Small intestine (tissue), 7 donors: ENCODE results near the gene DCANP1. TPM values are rescaled to one million over a fixed set of nuclear protein-coding genes. Genes with fewer than 3 reads are reported as not detected.

ENCODE experiments used
- DNase-seq, 2 donors: peaks; one replicate each; pipeline versions ENCODE4 v3.0.0 to v3.0.0-alpha.2; 2013
- FAIRE-seq: peaks from 2 replicates; lab custom pipeline; 2012; peaks lifted over from hg19 to GRCh38; lab: Jason Lieb, UNC
- H3K27ac ChIP-seq, 3 donors: one replicate each; pipeline ENCODE4 v1.5.1; 2013; ENCODE audit warnings: low read length in 2 of 3, mild to moderate bottlenecking in 2 of 3, control low read depth in 1 of 3, inconsistent platforms in 1 of 3, low read depth in 1 of 3, moderate library complexity in 1 of 3
- H3K27me3 ChIP-seq, 3 donors: one replicate each; pipeline ENCODE4 v1.6.1; 2013; ENCODE audit warnings: low read length in 3 of 3, inconsistent platforms in 1 of 3; ENCODE audit not compliant: control insufficient read depth in 3 of 3, insufficient read depth in 3 of 3
- H3K36me3 ChIP-seq, 3 donors: one replicate each; pipeline ENCODE4 v1.6.1; 2013; ENCODE audit warnings: low read length in 3 of 3, inconsistent platforms in 1 of 3, low read depth in 1 of 3, mild to moderate bottlenecking in 1 of 3, moderate library complexity in 1 of 3; ENCODE audit not compliant: control insufficient read depth in 3 of 3, insufficient read depth in 2 of 3
- H3K4me1 ChIP-seq, 3 donors: one replicate each; pipeline ENCODE4 v1.6.1; 2013; ENCODE audit warnings: low read length in 2 of 3, inconsistent platforms in 1 of 3, low read depth in 1 of 3, mild to moderate bottlenecking in 1 of 3, moderate library complexity in 1 of 3; ENCODE audit not compliant: control insufficient read depth in 3 of 3, insufficient read depth in 2 of 3
- H3K4me3 ChIP-seq, 3 donors: one replicate each; pipeline ENCODE4 v1.5.1; 2013; ENCODE audit warnings: low read length in 3 of 3, control low read depth in 1 of 3, inconsistent platforms in 1 of 3, low read depth in 1 of 3, mild to moderate bottlenecking in 1 of 3, moderate library complexity in 1 of 3
- H3K9me3 ChIP-seq, 2 donors: one replicate each; pipeline ENCODE4 v1.6.1; 2013; ENCODE audit warnings: low read depth in 1 of 2, low read length in 1 of 2; ENCODE audit not compliant: control insufficient read depth in 2 of 2, insufficient read depth in 1 of 2
- WGBS, 3 donors: extraction: QIAGEN DNeasy Blood & Tissue Kit; methylation state at CpG; one replicate each; pipeline ENCODE4 v1.1.7; 2013; 5-methylcytosine and 5-hydroxymethylcytosine counted together
- polyA plus RNA-seq, 4 donors: library from polyadenylated mRNA; stranded (reverse) in 3 of 4; unstranded in 1 of 4; fragments of 200-250 nt in 3 of 4; fragments of 120-200 nt in 1 of 4; gene quantifications; one replicate each; pipeline versions ENCODE4 v1.2.1 to v1.2.3, GENCODE V29; 2013
- donor health status: healthy with polysubstance abuse.
- donor health status: control.
- donor health status: control.
- donor health status: Bipolar disorder and iron deficiency.
- donor health status: healthy.

DCANP1 gene
- polyA plus RNA-seq, 4 donors: 0.01 to 0.43 TPM; not detected in 2

- Histone ChIP-seq H3K27ac (no peak overlapping the region), H3K4me3 (no peak overlapping the region), H3K9me3 (no peaks in the 10 kb centered on the region), H3K36me3 (no peaks in the 10 kb centered on the region), H3K27me3 (peaks cover 0 to 6% (median 0%) of the 10 kb centered on the region in 3 donors), H3K4me1 (no peaks in the 10 kb centered on the region)
- DNase-seq: no peak
- FAIRE-seq: no peak
- 86 to 97% (median 94%) methylated on average over 11 to 12 of the region's 12 CpGs for WGBS, 3 donors
These were observed 2.5 kb upstream of the DCANP1 start for GRCh38 chr5:135449644-135450043.

- FAIRE-seq (no peak), DNase-seq (no peak)
- Histone ChIP-seq H3K36me3 (no peaks in the 10 kb centered on the region), H3K4me3 (no peak overlapping the region), H3K4me1 (no peaks in the 10 kb centered on the region), H3K9me3 (no peaks in the 10 kb centered on the region), H3K27me3 (peaks cover 0 to 6% (median 0%) of the 10 kb centered on the region in 3 donors), H3K27ac (no peak overlapping the region)
- 83 to 89% (median 83%) methylated on average over 9 of the region's 9 CpGs for WGBS, 3 donors
These were observed 1.8 kb upstream of the DCANP1 start for GRCh38 chr5:135448791-135449507.

- DNase-seq: no peak
- WGBS, 3 donors: 58 to 75% (median 75%) methylated on average over 9 of the region's 9 CpGs
- FAIRE-seq: no peak
- H3K4me3 ChIP-seq: no peak overlapping the region
- no peaks in the 10 kb centered on the region for H3K4me1 ChIP-seq
- H3K27me3 ChIP-seq: peaks cover 0 to 6% (median 0%) of the 10 kb centered on the region in 3 donors
- H3K27ac ChIP-seq: no peak overlapping the region
- no peaks in the 10 kb centered on the region for H3K9me3 ChIP-seq
- no peaks in the 10 kb centered on the region for H3K36me3 ChIP-seq
These were observed 1.1 kb upstream of the DCANP1 start for GRCh38 chr5:135448071-135448739.

- WGBS, 3 donors: 64 to 75% (median 66%) methylated on average over 7 of the region's 7 CpGs
- Histone ChIP-seq H3K27ac (no peak overlapping the region), H3K36me3 (no peaks in the 10 kb centered on the region), H3K9me3 (no peaks in the 10 kb centered on the region), H3K4me3 (no peak overlapping the region), H3K27me3 (peaks cover 0 to 2% (median 0%) of the 10 kb centered on the region in 3 donors), H3K4me1 (no peaks in the 10 kb centered on the region)
- FAIRE-seq (no peak), DNase-seq (no peak)
These were observed 533 bp downstream of the DCANP1 start for GRCh38 chr5:135446615-135447014.

DNA sequence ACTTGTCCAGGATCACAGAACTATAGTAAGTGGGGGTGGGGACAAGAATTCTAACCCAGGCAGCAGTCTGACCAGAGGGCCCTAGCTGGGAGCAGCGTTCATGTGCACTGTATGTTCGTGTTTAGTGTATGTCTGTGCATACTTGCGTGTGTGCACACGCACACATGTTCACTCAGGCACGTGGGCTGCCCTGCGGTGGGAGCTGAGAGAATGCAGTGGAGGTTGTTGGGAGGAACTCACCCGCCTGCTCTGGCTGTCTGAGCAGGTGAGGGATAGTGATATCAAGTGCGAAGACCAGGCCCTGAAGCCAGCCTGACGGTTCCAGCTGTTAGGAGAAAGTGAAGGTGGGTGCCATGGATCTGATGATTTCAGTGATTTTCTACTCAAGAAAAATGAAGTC, 942 bp downstream of the DCANP1 start:
- no peaks in the 10 kb centered on the region for H3K36me3 ChIP-seq
- peaks cover 0 to 2% (median 0%) of the 10 kb centered on the region in 3 donors for H3K27me3 ChIP-seq
- WGBS, 3 donors: 89 to 90% (median 89%) methylated on average over 9 of the region's 9 CpGs
- no peaks in the 10 kb centered on the region for H3K9me3 ChIP-seq
- no peak overlapping the region for H3K4me3 ChIP-seq
- FAIRE-seq: no peak
- DNase-seq: no peak
- no peak overlapping the region for H3K27ac ChIP-seq
- no peaks in the 10 kb centered on the region for H3K4me1 ChIP-seq

DNA sequence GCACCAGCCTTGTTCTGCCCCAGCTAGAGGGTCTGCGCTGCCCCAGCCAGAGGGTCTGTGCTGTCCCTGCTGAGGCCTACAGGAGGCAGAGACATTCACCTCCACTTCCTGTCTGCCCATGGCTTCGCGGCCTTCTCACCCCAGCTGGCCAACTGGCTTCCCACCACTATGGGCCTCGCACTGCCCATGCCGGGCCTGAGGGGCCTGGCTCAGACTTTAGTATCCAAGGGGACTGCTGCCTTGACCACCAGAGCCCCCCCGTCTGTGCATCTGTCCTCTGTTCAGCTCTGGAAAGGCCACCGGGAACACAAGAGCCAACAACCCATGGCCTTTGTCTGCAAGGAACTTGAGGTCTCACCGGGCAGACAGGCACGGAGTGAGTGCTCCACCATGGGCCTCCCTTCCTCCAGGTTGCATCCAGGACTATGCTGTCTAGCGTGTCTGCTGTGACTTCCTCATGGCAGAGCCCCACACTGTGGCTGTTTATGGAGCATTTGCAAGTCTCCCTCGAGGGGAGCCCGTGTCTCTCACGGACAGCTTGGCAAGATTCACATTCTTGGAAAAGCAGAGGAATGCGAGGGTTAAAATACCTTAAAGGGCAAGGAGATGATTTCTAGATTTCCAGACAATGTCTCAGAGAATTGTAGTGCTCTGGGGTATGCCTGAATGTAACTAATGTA, 1.7 kb downstream of the DCANP1 start:
- no peak for FAIRE-seq

DNA sequence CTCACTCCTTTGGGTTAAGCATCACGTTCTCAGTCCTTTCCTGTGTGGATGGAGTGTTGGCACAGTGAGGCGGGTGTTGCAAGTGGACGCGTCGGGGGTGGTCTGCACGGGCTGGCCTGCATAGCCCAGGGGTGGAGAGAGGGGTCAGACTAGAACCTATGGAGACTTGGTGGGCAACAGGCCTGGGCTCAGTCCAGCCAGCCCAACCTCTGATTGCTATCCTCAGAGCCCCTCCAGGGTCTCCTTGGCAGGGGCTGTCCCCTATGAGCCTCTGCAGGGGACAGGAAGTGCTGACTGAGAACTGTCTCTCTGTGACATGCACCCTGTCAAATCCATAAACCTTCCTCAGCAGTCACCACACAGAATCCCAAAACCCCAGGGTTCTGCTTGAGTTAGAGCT, 2.3 kb downstream of the DCANP1 start:
- H3K36me3 ChIP-seq: no peaks in the 10 kb centered on the region
- WGBS, 3 donors: 82 to 95% (median 90%) methylated on average over 6 of the region's 6 CpGs
- DNase-seq (no peak), FAIRE-seq (no peak)
- no peak overlapping the region for H3K4me3 ChIP-seq
- no peaks in the 10 kb centered on the region for H3K4me1 ChIP-seq
- H3K9me3 ChIP-seq: no peaks in the 10 kb centered on the region
- no peak overlapping the region for H3K27ac ChIP-seq
- peaks cover 0 to 2% (median 0%) of the 10 kb centered on the region in 3 donors for H3K27me3 ChIP-seq

More for the DNA sequence above, 1.7 kb downstream of the DCANP1 start:
- DNase-seq: no peak
- peaks cover 0 to 2% (median 0%) of the 10 kb centered on the region in 3 donors for H3K27me3 ChIP-seq
- no peaks in the 10 kb centered on the region for H3K36me3 ChIP-seq
- H3K4me3 ChIP-seq: no peak overlapping the region
- H3K27ac ChIP-seq: no peak overlapping the region
- WGBS, 3 donors: 84 to 92% (median 87%) methylated on average over 14 of the region's 14 CpGs
- H3K4me1 ChIP-seq: no peaks in the 10 kb centered on the region
- no peaks in the 10 kb centered on the region for H3K9me3 ChIP-seq

- DNase-seq (no peak), FAIRE-seq (no peak)
- Histone ChIP-seq H3K4me3 (no peak overlapping the region), H3K4me1 (no peaks in the 10 kb centered on the region), H3K36me3 (no peaks in the 10 kb centered on the region), H3K27ac (no peak overlapping the region), H3K9me3 (no peaks in the 10 kb centered on the region), H3K27me3 (peaks cover 0 to 2% (median 0%) of the 10 kb centered on the region in 3 donors)
- WGBS, 3 donors: 81 to 89% (median 82%) methylated on average over 13 of the region's 13 CpGs
These were observed 2.8 kb downstream of the DCANP1 start for GRCh38 chr5:135444360-135444759.
